Fibroblast of villous mesenchyme (primary cell): ENCODE data around the gene PTPRN2. TPM values are rescaled to one million over a fixed set of nuclear protein-coding genes. Genes with fewer than 3 reads are reported as not detected.

Experiments
- DNase-seq: peaks from one replicate; pipeline ENCODE4 v3.0.0-alpha.2; 2010; ENCODE audit warnings: low read depth
- H3K4me3 ChIP-seq: 2 replicates; pipeline ENCODE4 v1.5.1; 2011; ENCODE audit warnings: low read depth, mild to moderate bottlenecking, low read length
- total RNA-seq: library from RNA; depleted of rRNA; stranded (reverse); fragments of >200 nt; gene quantifications from 2 replicates; pipeline ENCODE4 v1.2.3, GENCODE V29; 2012
- TF ChIP-seq, protein P1 (sequence below): IDR thresholded peaks from 2 replicates; pipeline ENCODE4 v1.5.1; 2012; ENCODE audit warnings: low read depth, mild to moderate bottlenecking, low read length; ENCODE audit not compliant: insufficient read depth

PTPRN2 gene
- total RNA-seq, 1 donor, result not detected

DNA sequence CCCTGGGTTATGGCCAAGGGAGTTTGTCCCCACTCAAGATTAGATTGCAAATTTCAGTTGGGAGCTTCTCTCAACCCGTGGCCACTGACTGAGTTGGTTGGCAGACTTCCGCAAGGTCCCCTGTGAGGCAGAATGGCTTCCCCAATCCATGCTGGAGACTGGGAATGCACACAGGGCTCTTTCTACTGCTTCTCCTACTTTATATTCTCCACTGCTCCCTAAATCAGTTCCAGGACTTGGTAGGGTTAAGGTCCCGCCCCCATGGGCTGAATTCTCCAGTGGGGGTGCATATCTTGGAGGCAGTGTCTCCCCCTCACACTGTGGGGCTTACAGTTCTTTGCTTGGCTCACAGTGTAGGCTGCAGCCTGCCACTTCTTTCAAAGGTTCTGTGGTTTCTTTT lies 404.2 kb downstream of the PTPRN2 start:
- H3K4me3 ChIP-seq, result no peak overlapping the region
- no peak for DNase-seq
- TF ChIP-seq, protein P1, sequence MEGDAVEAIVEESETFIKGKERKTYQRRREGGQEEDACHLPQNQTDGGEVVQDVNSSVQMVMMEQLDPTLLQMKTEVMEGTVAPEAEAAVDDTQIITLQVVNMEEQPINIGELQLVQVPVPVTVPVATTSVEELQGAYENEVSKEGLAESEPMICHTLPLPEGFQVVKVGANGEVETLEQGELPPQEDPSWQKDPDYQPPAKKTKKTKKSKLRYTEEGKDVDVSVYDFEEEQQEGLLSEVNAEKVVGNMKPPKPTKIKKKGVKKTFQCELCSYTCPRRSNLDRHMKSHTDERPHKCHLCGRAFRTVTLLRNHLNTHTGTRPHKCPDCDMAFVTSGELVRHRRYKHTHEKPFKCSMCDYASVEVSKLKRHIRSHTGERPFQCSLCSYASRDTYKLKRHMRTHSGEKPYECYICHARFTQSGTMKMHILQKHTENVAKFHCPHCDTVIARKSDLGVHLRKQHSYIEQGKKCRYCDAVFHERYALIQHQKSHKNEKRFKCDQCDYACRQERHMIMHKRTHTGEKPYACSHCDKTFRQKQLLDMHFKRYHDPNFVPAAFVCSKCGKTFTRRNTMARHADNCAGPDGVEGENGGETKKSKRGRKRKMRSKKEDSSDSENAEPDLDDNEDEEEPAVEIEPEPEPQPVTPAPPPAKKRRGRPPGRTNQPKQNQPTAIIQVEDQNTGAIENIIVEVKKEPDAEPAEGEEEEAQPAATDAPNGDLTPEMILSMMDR, result no peak

DNA sequence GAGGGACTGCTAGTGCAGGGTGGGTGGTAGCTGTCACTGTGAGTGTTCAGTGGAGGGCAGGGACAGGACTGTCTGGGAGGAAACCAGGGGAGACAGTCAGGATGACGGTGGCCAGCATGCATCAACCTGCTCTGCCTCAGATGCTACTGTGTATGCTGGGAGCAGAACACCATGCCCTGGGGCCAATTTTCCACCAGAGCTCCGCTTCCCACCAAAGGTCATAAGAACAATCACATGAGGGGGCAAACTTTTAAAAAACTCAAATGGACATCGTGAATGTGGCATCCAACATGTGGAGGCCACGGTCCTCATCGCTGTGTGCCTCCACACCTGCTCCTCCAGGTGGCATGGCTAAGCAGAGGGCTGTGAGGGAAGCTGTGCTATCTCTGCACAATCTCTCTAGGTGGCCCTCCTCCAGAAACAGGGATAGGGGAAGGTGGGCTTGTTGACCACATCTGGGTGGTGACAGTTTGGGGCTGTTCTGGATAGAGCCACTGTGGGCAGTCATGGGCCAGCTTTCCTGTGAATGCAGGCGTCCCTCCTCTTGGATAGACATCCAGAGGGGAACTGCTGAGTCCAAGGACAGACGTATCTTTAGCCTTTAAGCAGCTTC lies 411.0 kb downstream of the PTPRN2 start:
- no peak for DNase-seq
- no peak overlapping the region for H3K4me3 ChIP-seq
- TF ChIP-seq, protein P1, result no peak

DNA sequence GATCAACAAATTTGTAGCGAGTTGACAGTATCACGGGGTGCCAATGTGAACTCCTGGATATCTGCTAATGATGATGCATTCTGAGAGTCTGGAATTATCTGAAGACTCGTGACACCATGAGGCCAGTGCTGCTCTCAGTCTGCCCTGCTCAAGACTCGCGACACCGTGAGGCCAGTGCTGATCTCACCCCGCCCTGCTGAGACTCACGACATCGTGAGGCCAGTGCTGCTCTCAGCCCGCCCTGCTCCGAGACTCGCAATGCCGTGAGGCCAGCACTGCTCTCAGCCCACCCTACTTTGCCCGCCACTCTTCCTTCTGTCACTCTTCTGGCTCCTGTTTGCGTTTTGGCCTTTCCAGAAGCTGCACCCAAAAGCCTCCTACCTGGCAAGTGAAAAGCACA lies 411.8 kb downstream of the PTPRN2 start:
- TF ChIP-seq, protein P1, result no peak
- no peak overlapping the region for H3K4me3 ChIP-seq
- DNase-seq, result no peak

DNA sequence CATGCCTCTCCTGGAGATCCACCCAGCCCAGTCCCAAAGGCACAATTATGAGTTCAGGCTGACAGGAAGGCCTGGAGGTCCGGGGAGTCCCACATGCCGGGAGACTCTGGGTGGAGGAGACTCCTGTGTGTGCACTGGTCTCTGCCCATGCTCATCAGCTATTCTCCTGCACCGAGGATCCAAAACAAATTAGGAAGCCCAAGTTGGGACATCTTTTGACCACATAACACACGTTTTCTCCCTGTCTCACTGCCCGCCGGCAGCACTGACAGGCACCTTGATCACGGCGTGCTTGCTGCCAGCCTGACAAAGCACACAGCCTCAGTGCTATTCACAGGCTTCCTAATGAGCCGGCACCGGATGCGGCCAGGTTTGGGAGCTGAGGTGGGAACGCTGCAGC lies 412.7 kb downstream of the PTPRN2 start:
- TF ChIP-seq, protein P1, result no peak
- DNase-seq, result no peak
- no peak overlapping the region for H3K4me3 ChIP-seq

DNA sequence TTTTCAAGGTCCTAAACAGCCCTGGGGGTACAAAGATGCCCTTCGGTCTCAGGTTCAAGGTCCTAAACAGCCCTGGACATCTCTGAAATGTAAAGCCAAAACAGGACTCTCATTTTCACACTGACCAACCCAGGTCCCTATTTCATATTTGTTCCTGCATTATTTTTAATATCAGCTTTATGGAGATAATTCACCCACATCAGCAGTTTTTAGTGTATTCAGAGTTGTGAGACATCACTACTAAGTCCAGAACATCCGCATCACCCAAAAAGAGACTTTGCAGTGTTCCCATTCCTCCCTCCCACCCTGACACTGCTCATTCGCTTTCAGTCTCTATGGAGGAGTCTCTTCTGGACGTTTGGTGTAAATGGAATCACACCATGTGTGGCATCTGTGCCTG lies 420.2 kb downstream of the PTPRN2 start:
- H3K4me3 ChIP-seq, result no peak overlapping the region
- TF ChIP-seq, protein P1, result no peak
- no peak for DNase-seq

DNA sequence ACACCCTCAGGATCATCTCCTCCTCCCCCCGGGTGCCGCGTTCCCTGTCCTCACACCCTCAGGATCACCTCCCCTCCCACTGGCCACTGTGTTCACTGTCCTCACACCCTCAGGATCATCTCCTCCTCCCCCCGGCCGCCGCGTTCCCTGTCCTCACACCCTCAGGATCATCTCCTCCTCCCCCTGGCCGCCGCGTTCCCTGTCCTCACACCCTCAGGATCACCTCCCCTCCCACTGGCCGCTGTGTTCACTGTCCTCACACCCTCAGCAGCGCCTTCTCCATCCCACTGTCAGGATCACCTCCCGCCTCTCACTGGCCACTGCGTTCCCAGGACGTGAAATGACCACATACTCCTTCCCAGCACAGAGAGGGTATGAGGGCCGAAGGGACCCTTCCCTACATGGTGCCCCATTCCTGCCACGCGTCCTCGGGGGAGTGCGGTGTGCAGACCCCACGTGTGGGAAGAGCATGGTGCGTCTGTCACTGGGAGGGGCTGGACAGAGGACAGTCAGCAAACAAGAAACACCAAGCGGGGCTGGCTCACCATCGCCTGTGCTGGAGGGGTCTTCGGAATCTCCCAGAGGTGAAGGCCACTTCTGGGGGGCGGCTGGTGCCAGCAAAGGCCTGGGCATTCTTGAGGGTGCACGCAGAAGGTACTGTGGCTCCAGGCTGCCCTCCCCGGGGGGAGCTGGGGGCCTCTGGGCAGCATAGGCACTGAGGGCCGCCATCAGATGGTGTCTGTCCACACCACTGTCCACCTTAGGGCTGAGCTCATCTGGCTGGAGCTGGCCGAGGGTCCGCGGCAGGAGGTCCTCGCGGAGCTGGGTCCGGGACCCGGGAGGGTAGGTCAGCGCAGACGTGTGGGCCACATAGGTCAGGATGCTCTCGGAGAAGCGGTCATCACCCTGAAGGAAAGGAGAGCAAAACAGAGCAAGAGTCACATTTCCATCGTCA lies 421.0 kb downstream of the PTPRN2 start:
- no peak overlapping the region for H3K4me3 ChIP-seq
- DNase-seq, result no peak
- TF ChIP-seq, protein P1, result no peak

DNA sequence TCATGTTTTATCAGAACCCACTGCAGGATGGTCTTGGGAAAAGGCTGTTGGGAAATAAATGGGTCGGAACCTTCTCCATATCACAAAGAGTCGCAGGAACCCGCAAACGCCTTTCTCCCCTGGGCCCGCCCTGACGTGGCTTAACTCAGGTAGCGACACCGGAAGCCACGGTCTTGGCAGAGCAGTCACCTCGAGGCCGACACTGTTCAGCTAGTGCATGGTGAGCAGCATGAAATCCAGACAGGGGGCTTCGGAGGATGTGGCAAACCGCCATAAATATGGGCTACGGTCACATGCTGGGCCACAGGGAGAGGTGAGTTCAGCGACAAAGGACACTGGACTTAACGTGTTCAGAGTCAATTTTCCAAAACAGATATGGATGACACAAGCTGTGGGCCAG lies 421.9 kb downstream of the PTPRN2 start:
- TF ChIP-seq, protein P1, result no peak
- no peak overlapping the region for H3K4me3 ChIP-seq
- DNase-seq, result no peak
